Hepatic stellate cell (primary cell): ENCODE data around the gene PRKAR2B.

Source experiments
- DNase-seq: peaks from one replicate; pipeline ENCODE4 v3.0.0; 2011; ENCODE audit warnings: low spot score

The PRKAR2B gene

GRCh38 chr7:107044347-107045194 is at the start of gene PRKAR2B:
PRKAR2B (plus strand) TSS chr7:107044705; CDS start chr7:107044908, 203 bp downstream.
- DNase-seq = peak; percentile 75

GRCh38 chr7:106994833-106995232 is 49.7 kb upstream of the PRKAR2B start:
- no peak for DNase-seq

- DNase-seq = no peak
These were observed 46.8 kb upstream of the PRKAR2B start for GRCh38 chr7:106997487-106998271.

GRCh38 chr7:106999023-106999422 is 45.5 kb upstream of the PRKAR2B start:
- DNase-seq = no peak

- DNase-seq = no peak
These were observed 43.0 kb upstream of the PRKAR2B start for GRCh38 chr7:107001490-107001889.

DNA sequence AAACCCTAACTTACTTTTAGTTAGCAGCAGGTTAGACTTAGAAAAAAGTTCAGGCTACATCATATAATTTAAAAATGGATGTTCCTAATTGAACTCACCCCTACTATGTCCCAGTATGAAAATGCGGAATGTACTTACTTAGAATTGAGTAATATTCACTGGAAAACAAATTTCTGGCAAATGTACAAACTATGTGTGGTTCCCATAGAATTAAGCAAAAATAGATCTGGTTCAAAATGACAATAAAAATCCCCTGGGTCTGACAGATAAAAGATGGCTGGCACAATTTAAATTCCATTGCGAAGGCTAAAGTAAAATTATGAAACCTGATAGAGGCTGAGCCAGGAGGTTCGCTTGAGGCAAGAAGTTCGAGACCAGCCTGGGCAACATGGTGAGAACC is 42.4 kb upstream of the PRKAR2B start:
- no peak for DNase-seq

GRCh38 chr7:107002529-107002998 is 41.9 kb upstream of the PRKAR2B start:
- no peak for DNase-seq

- DNase-seq = no peak
These were observed 37.3 kb upstream of the PRKAR2B start for GRCh38 chr7:107007007-107007891.

GRCh38 chr7:107007892-107008287 is 36.6 kb upstream of the PRKAR2B start:
- no peak for DNase-seq

GRCh38 chr7:107009846-107010203 is 34.7 kb upstream of the PRKAR2B start:
- no peak for DNase-seq

DNA sequence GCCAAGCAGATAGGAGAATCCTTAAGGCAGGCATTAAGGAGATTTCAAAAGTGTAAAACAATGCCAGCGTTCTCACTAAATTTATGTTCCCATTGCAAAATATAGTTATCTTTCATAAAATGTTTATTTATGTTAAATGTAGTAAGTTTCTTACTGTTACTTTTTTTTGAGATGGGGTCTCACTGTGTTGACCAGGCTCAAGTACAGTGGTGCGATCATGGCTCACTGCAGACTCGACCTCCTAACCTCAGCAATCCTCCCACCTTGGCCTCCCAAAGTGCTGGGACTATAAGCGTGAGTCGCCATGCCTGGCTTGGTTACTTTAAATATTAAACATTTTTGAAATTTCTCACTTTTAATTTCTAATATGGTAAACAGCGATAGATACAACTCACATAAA is 31.8 kb upstream of the PRKAR2B start:
- DNase-seq = no peak

DNA sequence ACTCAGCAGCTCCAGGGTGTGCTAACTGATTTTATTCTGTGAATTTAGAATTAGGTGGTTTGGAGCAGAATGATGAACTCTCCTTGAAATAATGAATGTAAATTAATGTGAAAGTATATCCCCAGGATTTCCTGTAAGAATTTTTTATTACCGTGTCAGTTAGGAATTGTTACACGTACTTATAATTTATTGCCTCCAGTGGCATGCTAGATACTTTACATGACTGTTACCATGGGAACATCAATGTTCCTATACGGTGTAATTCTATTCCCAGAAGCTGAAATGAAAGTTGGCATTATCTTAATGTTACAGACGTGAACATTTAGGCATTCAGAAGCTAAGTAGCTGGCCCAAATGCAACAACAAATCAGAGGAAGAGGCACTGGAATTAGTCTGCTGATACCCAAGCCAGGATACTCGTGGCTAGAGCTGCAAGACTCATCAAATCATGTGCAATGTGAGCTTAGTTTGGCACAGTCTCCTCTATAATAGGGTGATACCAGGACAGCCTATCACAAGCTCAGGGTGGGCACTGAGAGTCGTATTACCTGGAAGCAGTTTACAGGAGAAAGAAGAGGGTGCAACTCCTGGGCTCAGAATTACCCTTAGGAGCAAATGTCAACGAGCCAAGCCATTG is 30.0 kb upstream of the PRKAR2B start:
- DNase-seq = no peak

DNA sequence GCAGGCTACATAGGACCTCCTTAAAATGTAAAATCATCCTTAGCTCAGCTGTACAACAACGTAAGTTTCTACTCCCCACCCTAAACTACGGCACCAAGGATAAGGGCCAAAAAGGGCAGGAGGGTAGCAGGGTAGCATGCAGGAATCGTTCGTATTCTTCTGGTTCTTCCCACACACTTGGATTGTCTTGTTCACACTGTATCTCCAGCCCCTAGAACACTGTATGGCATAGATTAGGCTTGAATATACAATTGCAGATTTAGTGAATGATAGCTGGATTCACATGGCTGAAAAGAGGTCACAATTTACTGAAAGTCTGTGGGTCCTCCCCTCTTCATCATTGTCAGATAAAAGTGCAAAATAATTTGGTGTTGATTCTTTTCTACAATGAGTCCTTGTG is 28.2 kb upstream of the PRKAR2B start:
- DNase-seq = no peak

DNA sequence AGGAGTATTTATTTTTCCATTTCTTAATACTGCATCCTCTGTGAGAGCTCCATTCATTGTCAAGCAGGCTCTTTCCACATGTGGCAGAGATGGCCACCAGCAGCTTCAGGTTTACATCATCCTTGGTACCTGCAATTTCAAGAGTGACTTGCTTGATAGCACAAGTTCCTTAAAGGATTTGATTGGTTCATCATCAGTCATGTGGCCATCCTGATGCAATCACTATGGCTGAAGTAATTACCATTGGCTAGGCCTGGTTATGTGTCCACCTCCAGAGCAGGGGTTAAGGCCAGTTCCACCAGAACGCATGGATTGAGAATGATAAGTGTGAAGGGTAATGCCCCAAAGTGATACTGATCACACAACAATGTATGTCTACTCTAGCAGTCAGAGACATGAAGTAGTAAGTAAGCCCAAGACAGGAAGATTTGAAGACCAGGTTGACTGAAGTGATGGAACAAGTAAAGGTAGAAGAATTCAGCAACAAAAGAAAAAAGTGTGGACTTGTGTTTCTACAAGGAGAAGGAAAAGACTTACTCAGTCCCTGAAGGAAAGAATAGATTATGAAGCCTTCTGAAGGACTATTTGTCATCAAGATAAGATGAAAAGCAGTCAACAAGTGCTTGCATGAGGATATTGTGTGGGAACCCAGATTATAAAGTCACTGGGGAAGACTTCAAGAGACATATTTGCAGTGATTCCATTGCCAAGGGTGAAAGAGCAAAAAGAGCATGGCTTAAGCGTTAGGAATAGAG is 26.4 kb upstream of the PRKAR2B start:
- DNase-seq = no peak

DNA sequence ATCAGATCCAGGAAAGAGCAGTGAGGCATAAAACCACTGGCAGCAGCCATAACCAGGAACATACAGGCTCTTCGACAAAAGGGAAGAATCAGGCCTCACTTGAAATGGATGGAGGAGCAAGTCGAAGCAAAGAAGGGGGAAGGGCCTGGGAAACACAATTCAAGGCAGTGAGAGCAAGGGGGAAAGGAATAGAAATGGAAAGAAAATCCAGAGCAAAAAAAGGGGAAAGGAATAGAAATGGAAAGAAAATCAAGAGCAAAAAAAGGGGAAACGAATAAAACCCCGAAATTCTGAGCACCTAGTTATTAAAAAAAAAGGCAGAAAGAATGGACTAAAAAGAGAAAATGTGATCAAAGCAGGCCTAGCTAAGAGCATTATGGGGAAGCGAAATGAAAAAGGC is 24.1 kb upstream of the PRKAR2B start:
- DNase-seq = no peak

DNA sequence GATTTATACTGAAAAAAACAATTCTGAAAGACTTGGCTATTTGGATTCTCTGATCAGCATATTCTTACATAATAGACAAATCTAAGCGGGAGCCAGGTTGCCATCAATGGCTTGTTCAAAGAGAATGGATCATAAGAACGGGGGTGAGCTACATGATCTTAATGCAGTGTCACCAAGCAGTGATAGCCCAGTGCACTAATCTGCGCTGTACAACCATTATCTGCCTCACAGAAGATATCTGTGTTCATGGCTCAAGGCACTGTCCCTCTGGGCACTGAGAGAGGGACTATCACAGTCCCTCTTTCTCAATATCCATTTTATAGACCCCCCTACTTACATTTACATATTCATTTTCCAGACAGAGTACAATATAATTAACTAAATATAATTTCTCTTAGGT is 22.9 kb upstream of the PRKAR2B start:
- no peak for DNase-seq

DNA sequence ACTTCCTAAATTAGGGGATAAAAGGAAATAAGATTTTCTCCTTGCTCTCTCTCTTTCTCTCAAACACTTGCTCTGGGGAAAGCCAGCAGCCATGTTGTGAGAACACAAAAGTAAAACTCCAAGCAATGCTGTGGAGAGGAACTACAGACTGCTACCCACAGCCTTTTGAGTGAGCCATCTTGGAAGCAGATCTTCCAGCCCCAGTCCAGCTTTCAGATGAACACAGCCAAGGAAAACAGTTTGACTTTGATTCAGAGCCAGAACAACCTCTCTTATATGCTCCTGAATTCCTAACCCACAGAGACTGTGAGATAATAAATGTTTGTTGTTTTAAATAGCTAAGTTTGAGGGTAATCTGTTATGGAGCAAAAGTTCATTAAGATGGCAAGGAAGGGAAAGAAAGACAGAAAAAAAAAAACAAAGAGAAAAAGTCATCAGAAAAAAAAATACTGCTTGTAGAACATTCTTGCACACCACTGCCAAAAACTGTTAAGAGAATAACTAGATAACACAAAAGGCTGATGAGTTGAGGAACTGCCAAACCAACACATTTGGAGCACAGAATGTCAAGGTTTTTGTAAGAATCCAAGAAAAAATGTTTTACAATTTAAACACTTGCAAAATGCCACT is 20.9 kb upstream of the PRKAR2B start:
- no peak for DNase-seq

DNA sequence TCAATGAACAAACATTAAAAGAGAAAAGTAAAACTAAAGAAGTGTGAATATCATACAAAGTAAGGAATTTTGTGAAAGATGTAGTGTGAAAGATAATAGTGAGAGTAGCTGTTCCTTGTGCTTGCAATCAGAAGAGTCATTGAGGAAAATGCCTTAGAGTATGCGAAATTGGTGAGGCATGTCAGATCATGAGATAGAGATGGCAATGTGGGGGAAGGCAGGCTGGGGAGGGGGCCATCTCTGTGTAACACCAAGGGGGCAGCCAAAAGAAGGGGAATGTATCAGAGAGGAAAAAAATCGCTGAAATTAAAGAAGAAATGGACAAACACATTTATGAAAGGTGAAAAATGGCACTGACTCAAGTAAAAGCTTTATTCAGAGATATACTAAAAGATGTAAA is 19.6 kb upstream of the PRKAR2B start:
- no peak for DNase-seq

DNA sequence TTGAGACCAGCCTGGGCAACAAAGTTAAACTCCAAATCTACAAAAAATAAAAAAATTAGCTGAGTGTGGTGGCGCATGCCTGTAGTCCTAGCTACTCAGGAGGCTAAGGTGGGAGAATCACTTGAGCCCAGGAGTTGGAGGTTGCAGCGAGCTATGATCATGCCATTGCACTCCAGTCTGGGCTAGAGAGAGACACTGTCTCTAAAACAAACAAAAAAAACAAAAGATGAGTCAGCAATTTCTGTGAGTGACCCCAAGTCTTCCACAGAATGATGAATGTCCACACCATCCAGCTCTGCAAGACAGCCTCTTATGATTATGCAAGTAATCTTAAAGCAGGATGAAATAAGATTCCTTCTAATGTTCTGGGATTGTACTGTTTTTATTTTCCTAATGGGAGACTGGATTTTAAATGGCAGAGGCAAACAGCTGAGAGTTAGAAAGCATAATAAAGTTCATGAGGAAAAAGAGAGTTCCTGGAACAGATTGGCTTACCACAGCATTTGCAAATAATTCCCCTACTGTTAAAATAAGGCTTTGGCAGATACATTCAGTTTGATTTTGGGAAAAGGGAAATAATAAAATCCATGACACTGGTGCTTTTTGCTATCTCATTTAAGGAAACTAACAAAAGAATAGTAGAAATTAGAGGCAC is 18.9 kb upstream of the PRKAR2B start:
- DNase-seq = no peak

GRCh38 chr7:107026166-107026565 is 18.3 kb upstream of the PRKAR2B start:
- DNase-seq = no peak
